Stimulated activated CD4-positive, alpha-beta T cell treated with anti-CD3 and anti-CD28 coated beads, Interleukin-2, amount 100 ng/mL, for 4 hours (primary cell): ENCODE data around the gene ARSA.
"Not testable (repeated sequence)": the region's sequence is repeated elsewhere in the genome, so short reads cannot be mapped to it uniquely, and the experiment has no call there.

Experiments
- DNase-seq: peaks from one replicate; pipeline ENCODE4 v3.0.0-alpha.2; 2020; ENCODE audit warnings: low read depth

ARSA gene

DNA sequence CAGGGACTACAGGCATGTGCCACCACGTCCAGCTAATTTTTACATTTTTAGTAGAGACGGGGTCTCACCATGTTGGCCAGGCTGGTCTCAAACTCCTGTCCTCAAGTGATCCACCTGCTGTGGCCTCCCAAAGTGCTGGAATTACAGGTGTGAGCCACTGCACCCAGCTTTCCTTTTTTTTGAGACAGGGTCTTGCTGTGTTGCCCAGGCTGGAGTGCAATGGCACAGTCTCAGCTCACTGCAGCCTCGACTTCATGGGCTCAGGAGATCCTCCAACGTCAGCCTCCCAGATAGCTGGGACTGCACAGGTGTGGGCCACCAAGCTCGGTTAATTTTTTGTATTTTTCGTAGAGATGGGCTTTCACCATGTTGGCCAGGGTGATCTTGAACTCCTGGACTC, 26.7 kb upstream of the ARSA start:
- not testable (repeated sequence) for DNase-seq

DNA sequence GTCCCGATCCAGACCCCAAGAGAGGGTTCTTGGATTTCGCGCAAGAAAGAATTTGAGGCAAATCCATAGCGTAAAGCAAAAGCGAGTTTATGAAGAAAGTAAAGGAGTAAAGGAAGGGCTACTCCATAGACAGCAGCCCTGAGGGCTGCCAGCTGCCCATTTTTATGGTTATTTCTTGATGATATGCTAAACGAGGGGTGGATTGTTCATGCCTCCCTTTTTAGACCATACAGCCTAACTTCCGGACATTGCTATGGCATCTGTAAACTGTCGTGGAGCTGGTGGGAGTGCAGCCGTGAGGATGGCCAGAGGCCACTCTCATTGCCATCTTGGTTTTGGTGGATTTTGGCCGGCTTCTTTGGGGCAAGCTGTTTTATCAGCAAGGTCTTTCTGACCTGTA, 25.3 kb upstream of the ARSA start:
- no peak for DNase-seq

DNA sequence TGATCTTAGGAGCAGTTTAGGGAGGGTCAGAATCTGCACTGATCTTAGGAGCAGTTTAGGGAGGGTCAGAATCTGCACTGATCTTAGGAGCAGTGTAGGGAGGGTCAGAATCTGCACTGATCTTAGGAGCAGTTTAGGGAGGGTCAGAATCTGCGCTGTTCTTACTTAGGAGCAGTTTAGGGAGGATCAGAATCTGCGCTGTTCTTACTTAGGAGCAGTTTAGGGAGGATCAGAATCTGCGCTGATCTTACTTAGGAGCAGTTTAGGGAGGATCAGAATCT, 15.8 kb upstream of the ARSA start:
- not testable (repeated sequence) for DNase-seq

DNA sequence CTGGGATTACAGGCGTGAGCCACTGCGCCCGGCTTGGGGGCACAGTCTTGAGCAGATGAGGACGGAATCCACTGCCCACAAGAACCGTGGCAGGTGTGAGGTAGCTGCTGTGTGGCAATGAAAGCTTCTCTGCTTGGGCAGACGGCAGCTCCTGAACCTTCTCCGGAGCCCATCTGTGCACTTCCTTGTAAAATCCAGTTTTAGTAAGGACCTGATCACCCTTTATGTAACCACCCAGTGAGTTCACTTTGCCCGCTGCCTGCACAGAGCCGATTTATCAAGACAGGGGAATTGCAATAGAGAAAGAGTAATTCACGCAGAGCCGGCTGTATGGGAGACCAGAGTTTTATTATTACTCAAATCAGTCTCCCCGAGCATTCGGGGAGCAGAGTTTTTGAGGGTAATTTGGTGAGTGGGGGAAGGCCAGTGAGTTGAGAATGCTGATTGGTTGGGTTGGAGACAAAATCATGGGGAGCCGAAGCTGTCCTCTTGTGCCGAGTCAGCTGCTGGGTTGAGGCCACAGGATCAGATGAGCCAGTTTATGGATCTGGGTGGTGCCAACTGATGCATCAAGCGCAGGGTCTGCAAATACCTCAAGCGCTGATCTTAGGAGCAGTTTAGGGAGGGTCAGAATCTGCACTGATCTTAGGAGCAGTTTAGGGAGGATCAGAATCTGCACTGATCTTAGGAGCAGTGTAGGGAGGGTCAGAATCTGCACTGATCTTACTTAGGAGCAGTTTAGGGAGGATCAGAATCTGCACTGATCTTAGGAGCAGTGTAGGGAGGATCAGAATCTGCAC, 15.3 kb upstream of the ARSA start:
- not testable (repeated sequence) for DNase-seq

DNA sequence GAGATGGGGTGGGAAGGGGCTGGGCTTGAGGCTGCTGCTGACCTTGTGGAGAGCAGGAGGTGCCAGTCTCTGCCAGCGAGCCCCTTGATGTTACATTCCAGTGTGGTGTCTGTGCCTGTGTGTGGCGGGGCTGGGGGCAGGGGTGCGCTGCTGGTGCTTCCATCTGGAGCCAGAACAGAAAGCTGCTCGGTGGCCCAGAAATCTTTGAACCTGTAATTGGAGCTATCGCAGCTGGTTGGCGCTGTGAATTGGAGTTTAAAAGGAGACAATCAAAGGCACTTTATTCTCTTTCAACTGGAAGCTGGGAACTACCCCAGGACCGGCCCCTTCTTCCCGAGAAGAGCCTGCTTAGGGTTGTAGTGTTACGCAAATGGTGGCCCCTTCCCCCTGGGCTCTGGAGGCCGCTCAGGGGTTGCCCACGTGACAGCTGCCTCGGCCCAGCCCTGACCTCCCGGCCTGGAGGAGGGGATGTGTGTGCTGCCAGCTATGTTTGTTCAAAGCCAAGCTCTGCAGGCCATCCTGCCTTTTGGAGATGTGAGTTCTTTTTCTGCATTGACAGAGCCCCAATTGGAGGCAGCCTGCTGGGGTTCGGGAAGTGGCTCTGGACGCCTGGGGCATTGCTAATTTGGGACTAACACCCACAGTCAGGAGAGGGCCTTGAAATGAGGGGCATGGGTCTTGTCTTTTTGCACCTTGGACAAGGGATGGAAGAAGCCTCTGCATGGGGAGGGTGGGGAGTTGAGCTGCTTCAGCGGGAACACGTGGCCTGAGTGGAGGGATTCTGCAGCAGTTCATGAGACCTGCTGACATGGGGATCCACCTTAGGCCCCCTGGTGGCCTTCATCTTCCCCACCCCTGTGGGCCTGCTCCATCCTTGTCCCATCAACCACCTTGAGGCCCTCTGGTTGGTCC, 14.0 kb upstream of the ARSA start:
- no peak for DNase-seq

DNA sequence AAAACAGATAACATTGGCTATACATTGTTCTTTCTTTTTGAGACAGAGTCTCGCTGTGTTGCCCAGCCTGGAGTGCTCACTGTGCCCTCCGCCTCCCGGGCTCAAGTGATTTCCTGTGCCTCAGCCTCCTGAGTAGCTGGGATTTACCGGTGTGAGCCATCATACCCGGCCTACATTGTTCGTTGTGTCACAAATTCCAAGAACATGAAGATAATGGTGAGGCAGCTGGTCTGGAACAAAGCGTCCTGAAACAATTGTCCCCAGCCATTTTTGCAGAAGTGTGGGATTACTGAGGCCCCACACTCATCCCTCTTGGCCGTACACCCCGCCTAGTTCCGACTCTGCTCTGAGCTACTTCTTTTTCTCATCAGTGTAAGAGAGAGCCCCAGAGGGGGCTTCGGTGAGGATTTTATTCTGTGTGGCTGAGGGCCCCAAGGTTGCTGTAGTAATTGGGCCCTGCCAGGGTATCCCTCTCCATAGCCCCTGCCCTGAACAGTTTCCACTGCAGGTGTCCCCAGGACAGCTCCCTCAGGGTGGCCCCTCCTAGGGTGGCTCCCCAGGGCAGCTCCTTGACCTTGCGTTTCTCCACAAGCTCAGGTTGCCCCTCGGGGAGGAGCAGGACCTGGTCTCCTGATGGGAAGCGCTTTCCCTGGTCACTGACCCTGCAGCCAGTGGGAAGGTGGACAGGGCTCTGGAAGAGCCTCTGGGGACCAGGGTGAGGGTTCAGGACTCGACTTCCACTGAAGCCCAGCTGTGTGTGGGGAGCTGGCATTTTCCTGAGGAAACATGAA, 13.1 kb upstream of the ARSA start:
- no peak for DNase-seq

DNA sequence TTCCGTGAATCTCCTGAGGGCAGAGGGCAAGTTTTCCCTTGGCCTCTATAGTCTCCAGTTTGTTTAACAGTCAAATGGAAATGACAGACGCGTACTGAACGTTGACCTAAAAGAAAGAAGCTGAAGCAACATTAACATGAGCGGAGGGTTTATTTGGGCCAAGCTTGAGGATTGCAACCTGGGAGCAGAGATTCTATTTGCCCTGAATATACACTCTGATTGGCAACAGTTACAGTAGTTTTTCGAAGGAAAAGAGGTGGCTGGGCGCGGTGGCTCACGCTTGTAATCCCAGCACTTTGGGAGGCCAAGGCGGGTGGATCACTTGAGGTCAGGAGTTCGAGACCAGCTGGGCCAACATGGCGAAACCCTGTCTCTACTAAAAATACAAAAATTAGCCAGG, 12.3 kb upstream of the ARSA start:
- DNase-seq: not testable (repeated sequence)

DNA sequence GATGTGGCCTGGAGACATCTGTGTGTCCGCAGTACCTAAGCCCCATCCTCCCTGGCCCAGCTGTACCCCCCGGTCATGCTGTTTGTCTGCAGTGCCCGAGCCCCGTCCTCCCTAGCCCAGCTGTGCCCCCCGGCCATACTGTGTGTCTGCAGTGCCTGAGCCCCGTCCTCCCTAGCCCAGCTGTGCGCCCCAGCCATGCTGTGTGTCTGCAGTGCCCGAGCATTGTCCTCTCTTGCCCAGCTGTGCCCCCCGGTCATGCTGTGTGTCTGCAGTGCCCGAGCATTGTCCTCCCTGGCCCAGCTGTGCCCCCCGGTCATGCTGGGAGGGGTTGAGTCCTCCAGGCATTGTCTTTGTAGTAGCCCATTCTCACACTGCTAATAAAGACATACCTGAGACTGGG, 7.6 kb upstream of the ARSA start:
- no peak for DNase-seq

DNA sequence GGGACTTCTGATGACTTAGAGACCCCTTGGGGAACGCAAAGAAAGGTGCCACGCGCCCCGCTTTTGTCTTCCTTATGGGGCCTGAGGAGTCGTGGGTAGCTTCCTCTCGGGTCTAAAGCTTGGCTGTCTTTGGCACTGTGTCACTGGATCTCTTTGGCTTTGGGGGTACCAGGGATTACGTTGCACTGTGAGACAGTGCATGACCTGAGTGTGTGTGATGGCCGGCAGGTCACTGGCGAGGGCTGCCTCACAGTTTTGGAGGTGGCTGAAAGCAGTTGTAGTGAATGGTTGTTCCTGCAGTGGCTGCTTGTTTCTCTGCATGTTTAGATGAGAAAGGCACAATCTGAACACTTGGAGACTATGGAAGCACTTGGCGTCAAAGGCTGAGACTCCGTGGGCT, 5.8 kb upstream of the ARSA start:
- no peak for DNase-seq

DNA sequence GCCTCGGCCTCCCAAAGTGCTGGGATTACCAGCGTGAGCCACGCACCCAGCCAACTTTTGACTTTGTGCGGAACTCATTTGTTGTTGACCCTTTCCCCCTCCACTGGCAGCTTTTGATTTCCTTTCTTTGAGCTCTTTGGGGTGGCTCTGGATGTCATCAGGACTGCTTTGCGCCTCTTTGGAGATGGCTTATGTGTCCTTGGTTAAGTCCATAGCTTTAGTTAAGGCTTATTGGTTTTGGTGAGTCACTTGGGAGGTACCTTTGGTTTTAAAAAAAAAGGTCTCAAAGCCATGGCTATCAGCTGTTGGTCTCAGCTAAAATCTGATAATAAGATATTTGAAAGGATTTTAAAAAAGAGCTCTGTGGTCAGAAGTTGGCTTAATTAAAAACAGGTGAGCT, 5.1 kb upstream of the ARSA start:
- DNase-seq: no peak

DNA sequence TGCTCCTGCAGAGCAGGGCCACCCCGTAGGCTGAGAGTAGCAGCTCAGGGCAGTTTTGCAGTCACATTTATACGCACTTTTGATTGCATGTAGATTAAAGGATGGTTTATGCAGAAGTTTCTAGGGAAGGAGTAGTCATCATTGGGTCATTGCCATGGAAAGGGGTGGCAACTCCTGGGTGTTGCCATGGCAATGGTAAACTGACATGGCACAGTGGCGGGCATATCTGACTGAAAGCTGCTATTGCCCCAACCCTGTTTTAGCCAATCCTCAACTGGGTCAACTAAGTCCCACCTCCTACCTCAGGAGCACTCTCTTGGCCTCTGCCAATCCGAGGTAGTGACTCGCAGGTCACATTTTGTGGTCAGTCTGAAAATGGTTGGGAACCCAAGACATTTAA, 2.4 kb upstream of the ARSA start:
- DNase-seq: no peak

DNA sequence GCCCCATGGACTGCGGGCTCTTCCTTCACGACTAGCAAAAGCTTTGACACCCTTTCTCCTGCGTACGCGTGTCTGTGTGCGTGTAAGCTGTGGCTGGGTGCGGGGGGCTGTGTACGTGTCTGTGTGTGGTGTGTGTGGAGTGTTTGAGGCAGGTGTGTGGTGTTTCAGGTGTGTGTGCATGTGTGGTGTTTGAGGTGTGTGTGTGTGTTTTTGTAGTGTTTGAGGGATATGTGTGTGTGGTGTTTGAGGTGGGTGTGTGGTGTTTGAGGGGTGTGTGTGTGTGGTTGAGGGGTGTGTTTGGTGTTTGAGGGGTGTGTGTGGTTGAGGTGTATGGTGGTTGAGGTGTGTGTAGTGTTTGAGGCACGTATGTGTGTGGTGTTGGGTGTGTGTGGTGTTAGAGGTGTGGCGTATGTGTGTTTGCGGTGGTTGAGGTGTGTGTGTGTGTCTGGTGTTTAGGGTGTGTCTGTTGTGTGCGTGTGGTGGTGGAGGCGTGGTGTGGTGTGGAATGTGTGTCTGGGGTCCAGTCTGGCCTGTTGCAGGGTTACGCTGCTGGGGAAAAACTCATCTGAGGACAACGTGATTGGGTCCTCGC, 687 bp upstream of the ARSA start:
- no peak for DNase-seq

DNA sequence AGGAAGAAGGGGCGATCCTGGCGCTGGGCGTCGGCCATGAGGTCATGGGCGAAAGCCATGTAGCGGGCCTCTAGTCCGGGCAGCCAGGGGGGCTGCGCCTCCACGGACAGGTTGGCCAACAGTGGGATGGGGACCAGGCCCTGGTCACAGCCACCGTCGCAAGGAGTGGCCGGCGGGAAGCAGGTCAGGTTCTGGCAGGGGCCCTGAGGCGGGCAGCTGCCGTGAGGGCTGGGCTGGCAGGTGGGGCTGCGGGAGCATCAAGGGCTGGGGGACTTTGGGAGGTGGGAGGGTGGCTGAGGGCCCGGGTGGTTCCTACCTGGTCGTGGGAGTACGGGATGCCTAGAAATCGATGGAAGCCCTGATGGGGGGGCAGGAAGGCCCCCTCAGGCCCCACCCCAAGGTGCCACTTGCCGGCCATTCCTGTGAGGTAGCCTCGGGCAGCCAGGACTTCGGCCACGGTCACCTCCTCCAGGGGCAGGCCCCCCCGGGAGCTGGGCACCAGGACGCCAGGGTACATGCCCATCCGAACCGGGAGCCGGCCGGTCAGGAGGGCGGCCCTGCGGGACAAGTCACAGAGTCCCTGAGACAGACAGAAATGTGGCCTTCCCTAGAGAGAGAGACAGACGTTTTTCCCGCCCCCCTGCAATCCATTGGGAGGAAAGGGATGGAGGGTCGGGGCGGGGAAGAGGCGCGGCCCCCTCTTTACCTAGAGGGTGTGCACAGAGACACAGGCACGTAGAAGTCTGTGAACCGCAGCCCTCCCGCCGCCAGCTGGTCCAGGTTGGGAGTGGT, 906 bp downstream of the ARSA start:
- no peak for DNase-seq

DNA sequence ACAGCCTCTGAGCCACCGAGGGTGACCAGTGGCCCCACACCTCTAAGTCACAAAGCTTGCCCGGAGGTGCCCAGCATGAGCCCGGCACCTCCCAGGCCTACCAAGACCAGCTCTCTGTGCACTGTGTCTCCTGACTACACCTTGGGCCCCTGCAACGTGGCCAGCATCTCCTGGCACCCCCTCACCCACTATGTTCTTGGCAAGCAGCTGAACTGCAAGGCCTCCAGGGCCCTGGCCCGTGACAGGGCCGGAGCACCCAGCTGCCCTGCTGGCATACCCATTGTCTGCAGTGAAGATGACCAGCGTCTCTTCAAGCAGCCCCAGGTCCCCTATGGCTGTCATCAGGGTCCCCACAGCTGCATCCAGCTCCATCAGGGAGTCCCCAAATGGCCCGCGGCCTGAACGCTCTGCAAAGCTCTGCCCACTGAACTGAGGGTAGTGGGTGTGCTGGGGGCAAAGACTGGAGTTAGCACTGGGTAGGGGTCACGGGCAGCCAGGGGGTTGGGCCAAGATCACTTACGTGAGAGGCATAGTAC, 1.6 kb downstream of the ARSA start:
- DNase-seq: no peak

DNA sequence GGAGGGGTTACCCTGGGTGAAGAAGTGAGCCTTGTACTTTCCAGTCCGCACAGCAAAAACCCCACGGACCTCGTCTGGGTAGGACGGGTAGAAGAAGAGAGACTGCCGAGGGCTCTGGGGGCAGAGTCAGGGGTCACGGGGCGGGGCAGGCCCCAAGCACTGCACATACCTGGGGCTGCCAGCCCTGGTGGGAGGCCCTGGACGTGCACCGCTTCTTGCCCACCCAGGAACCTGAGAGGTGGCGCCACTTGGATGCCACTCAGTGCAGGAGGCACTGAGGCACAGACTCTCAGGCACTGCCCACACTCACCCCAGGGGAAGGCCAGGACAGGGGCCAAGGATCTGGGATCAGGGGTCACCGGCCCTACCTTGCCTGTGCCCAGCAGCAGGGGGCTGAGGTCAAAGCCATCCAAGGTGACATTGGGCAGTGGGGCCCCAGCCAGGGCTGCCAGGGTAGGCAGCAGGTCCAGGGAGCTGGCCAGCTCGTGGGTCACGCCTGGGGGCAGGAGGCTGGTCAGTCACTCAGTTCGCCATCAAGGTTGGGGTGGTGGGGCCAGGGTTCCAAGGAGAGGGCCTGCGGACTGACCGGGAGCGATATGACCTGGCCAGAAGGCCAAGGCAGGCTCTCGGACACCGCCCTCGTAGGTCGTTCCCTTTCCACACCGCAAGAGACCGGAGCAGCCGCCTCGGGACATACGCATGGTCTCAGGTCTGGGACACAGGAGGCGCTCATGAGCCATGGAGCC, 2.2 kb downstream of the ARSA start:
- no peak for DNase-seq

DNA sequence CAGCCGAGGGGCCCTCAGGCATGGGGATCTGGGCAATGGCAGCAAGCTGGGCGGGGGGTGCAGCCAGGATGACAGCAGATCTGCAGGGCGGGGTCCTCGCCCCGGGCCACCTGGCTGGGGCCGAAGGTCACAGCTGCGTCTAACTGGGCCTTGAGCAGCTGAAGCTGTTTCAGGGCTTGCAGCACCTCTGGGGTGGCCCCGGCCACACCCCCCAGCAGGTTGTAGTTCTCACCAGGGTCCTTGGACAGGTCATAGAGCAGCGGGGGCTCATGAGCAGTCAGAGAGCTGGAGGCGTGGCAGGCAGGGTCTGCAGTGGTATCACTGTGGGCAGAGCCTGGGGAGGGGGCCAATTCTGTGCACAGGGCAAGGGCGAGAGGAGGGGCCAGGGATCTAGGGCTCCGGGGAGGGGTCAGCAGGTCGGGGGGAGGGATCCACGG, 2.8 kb downstream of the ARSA start:
- DNase-seq: no peak

DNA sequence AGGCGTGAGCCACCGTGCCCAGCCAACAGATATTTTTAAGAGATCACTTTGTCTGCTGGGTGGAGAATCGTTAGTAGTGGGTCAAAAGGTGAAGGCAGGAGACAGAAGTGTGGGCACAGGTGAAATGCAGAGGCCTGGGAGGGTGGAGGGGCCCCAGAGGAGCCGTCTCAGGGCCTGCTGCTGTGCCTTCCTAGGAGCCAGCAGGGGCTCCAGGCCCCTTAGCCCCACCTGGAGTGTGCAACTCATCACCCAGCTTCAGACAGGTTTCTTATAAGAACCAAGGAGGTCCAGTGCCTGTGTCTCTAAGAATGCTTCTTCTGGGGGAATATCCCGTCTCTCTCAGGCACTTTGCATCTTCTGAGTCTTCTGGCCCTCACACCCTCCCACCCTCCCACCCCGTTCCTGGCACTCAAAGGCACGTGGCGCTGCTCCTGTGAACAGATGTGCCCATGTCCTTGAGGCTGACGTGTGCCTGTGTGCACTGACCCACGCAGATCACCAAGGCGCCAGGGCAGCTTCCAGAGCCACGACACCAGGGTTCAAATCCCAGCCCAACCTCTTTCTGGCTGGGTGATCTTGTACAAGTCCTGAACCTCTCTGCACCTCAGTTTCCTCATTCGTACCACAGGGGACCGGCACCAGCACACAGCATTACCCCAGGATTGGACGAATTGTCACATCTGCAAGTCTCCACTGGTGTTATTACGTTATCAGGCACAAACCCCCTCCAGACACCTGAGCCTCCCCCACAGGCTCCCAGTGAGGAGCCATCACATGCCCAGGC, 3.4 kb downstream of the ARSA start:
- DNase-seq: no peak

DNA sequence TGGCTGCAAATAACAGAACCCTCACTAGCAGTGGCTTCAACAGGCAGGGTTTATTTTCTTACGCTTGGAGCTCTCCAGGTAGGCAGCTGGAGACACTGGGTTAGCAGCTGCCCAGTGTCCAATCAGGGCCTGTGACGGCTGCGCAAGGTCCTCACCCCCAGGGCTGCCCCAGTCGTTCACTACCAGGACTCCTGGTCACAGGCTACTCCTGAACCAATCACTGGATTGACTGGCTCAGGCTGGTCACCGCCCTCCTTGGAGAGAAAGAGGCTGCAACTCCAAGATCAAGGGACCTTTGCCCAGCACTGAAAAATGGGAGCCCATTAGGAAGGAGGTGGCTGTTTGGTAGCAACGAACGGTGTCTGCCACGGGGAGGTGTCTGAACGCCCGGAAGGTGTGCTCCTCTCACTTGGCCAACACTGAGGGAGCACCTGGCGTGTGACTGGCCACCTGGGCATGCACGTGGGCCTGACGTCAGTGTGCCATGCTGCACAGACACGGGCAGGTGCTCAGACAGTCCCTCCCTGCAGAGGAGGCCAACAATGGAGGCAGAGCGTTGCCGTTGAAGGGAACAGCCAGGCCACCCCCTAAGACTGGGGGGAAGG, 5.1 kb downstream of the ARSA start:
- DNase-seq: no peak
